ENCODE data around the gene DCAF11.
A peak's percentile ranks its signal among the peaks of the same experiment; 100 is the strongest.

The DCAF11 gene

DNA sequence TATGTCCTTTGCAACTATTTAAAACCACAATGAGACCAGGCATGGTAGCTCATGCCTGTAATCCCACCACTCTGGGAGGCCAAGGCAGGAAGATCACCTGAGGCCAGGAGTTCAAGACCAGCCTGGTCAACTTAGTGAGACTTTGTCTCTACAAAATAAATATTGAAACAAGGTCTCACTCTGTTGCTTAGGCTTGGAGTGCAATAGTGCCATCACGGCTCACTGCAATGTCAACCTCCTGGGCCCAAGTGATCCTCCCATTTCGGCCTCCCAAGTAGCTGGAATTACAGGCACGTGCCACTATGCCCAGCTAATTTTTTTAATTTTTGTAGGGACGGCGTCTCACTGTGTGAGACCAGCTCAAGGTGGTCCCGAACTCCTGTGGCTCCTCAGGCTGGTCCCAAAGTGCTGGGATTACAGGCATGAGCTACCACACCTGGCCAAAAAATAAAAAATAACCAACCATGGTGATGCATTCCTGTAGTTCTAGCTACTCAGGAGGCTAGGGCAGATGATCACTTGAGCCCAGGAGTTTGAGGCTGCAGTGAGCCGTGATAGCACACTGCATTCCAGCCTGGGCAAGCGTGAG, 14.9 kb downstream of the DCAF11 start:
- no peak for DNase-seq (ENCODE audit: insufficient read length, low spot score)
- no peak for FAIRE-seq
- TF ChIP-seq POLR2A (IDR thresholded peaks at IDR 0.05; ENCODE audit: low read depth, low read length) (no peak), SPI1 (IDR thresholded peaks at IDR 0.05; ENCODE audit: low read depth, low read length) (no peak), POU2F2 (IDR thresholded peaks at IDR 0.05; ENCODE audit: low read depth, low read length) (no peak), TAF1 (IDR thresholded peaks at IDR 0.05; ENCODE audit: low read depth, low read length) (no peak), PAX5 (IDR thresholded peaks at IDR 0.05; ENCODE audit: insufficient read depth, low read length, severe bottlenecking) (no peak), POLR2AphosphoS5 (IDR thresholded peaks at IDR 0.05; ENCODE audit: low read depth, low read length) (no peak)

DNA sequence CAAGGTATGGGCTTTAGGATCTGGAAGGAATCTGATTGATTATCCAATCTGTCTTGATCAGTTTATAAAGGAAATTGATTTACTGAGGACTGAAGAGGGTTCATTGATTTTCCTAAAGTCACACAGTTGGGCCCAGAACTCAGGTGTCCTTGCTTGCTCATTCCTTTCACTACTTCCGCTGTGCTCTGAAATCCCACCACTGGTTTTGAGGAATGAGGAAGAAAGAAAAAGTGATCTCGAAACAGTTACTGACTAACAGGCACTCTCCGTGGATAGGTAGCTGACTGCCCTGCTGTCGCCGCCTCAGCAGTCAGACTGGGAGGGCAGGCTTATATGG, 15.8 kb downstream of the DCAF11 start, which contains the start of gene FITM1:
FITM1 (plus strand) TSS at position 280 of the 337 bp plus-strand sequence. CDS start 905 bp downstream, outside the sequence.
- DNase-seq (ENCODE audit: insufficient read length, low spot score) (no peak), FAIRE-seq (no peak)
- TF ChIP-seq TAF1 (IDR thresholded peaks at IDR 0.05; ENCODE audit: low read depth, low read length) (no peak), SPI1 (IDR thresholded peaks at IDR 0.05; ENCODE audit: low read depth, low read length) (no peak), POLR2AphosphoS5 (IDR thresholded peaks at IDR 0.05; ENCODE audit: low read depth, low read length) (no peak), POLR2A (IDR thresholded peaks at IDR 0.05; ENCODE audit: low read depth, low read length) (no peak), POU2F2 (IDR thresholded peaks at IDR 0.05; ENCODE audit: low read depth, low read length) (no peak), PAX5 (IDR thresholded peaks at IDR 0.05; ENCODE audit: insufficient read depth, low read length, severe bottlenecking) (no peak)

DNA sequence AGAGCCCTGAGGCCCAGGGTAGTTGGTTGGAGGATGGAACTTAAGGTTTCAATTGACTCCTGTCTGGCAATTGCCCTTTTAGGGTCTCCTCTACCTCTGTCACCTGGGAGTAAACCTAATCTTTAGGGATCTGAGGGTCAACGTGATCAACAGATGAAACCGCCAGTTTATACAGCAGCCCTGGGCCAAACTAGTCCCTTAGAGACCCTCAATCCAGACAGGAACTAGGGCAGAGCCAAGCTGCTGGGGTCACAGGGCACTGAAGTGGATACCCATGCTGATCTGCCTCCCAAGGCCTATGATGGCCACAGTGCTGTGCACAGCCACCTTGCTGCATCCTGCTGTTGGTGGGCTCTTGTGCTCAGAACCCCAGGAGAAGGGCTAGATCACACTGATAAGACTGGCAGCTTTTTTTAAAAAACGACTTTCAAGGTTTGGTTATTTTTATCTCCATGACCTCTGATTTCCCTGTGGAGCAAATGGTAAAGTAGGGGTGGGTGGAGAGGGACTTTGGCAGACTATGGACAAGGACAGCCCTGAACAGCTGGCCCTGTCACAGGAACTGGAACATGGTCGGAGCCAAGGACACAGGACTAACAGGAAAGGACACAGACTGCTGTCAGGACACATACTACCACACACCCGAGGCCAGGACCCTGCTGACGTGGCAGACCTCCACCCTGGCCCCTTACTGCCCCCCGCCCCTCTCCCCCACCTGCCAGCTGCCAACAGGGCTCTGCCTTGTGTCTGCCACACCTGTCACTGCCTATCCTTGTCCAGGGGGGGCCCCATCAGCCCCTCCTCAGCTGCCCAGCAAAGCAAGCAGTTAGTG, 16.4 kb downstream of the DCAF11 start:
- no peak for DNase-seq (ENCODE audit: insufficient read length, low spot score)
- FAIRE-seq, result no peak
- TF ChIP-seq POLR2A (IDR thresholded peaks at IDR 0.05; ENCODE audit: low read depth, low read length) (no peak), SPI1 (IDR thresholded peaks at IDR 0.05; ENCODE audit: low read depth, low read length) (no peak), POLR2AphosphoS5 (IDR thresholded peaks at IDR 0.05; ENCODE audit: low read depth, low read length) (no peak), PAX5 (IDR thresholded peaks at IDR 0.05; ENCODE audit: insufficient read depth, low read length, severe bottlenecking) (no peak), TAF1 (IDR thresholded peaks at IDR 0.05; ENCODE audit: low read depth, low read length) (no peak), POU2F2 (IDR thresholded peaks at IDR 0.05; ENCODE audit: low read depth, low read length) (no peak)

DNA sequence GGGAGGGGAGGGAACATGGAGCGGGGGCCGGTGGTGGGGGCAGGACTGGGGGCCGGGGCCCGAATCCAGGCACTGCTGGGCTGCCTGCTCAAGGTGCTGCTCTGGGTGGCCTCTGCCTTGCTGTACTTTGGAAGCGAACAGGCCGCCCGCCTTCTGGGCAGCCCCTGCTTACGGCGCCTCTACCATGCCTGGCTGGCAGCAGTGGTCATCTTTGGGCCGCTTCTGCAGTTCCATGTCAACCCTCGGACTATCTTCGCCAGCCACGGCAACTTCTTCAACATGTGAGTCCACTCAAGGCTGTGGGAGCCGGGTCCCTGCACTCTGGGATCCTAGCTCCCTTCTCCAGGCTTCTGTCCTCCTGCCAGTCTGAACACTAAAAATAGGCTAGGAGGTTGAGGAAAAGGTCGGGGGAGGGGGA, 17.0 kb downstream of the DCAF11 start:
- no peak for DNase-seq (ENCODE audit: insufficient read length, low spot score)
- no peak for FAIRE-seq
- TF ChIP-seq POU2F2 (IDR thresholded peaks at IDR 0.05; ENCODE audit: low read depth, low read length) (no peak), POLR2A (IDR thresholded peaks at IDR 0.05; ENCODE audit: low read depth, low read length) (no peak), TAF1 (IDR thresholded peaks at IDR 0.05; ENCODE audit: low read depth, low read length) (no peak), SPI1 (IDR thresholded peaks at IDR 0.05; ENCODE audit: low read depth, low read length) (no peak), PAX5 (IDR thresholded peaks at IDR 0.05; ENCODE audit: insufficient read depth, low read length, severe bottlenecking) (no peak), POLR2AphosphoS5 (IDR thresholded peaks at IDR 0.05; ENCODE audit: low read depth, low read length) (no peak)

DNA sequence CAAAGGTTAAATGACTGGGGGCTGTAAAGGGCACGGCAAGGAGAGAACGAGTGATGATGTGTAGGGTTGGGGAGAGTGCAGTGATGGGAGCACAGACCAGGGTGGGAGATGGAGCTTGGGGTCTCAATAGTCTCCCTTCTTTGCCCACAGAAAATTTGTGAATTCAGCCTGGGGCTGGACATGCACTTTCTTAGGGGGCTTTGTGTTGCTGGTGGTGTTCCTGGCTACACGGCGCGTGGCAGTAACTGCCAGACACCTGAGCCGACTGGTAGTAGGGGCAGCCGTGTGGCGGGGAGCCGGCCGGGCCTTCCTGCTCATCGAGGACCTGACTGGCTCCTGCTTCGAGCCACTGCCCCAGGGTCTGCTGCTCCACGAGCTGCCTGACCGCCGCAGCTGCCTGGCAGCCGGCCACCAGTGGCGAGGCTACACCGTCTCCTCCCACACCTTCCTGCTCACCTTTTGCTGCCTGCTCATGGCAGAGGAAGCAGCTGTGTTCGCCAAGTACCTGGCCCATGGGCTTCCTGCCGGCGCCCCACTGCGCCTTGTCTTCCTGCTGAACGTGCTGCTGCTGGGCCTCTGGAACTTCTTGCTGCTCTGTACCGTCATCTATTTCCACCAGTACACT, 17.6 kb downstream of the DCAF11 start:
- peak; percentile 76 for FAIRE-seq
- no peak for TF ChIP-seq SPI1 (IDR thresholded peaks at IDR 0.05; ENCODE audit: low read depth, low read length)
- no peak for DNase-seq (ENCODE audit: insufficient read length, low spot score)

DNA sequence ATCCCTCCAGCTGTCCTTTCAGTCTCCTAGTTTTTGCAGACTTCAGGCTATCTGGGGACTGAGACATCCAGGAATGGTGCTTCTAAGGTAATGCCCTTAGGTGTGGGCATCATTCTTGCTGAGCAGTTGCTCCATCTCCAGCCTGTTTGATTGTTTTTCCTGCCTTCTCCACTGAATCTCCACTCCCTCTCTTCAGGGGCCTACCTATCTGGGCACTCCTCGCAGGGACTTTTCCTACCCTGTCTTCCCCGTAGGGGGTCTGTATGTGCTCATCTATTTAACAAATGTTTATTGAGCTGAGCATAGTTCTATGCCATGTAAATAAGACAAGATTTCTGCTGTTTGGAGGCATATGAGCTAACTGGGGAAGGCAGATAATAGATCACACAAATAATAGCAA, 18.4 kb downstream of the DCAF11 start:
- FAIRE-seq (no peak), DNase-seq (ENCODE audit: insufficient read length, low spot score) (no peak)
- TF ChIP-seq SPI1 (IDR thresholded peaks at IDR 0.05; ENCODE audit: low read depth, low read length), result no peak
- no peak for TF ChIP-seq TAF1 (IDR thresholded peaks at IDR 0.05; ENCODE audit: low read depth, low read length)
- no peak for TF ChIP-seq POLR2AphosphoS5 (IDR thresholded peaks at IDR 0.05; ENCODE audit: low read depth, low read length)
- no peak for TF ChIP-seq POLR2A (IDR thresholded peaks at IDR 0.05; ENCODE audit: low read depth, low read length)
- no peak for TF ChIP-seq PAX5 (IDR thresholded peaks at IDR 0.05; ENCODE audit: insufficient read depth, low read length, severe bottlenecking)
- TF ChIP-seq POU2F2 (IDR thresholded peaks at IDR 0.05; ENCODE audit: low read depth, low read length), result no peak

DNA sequence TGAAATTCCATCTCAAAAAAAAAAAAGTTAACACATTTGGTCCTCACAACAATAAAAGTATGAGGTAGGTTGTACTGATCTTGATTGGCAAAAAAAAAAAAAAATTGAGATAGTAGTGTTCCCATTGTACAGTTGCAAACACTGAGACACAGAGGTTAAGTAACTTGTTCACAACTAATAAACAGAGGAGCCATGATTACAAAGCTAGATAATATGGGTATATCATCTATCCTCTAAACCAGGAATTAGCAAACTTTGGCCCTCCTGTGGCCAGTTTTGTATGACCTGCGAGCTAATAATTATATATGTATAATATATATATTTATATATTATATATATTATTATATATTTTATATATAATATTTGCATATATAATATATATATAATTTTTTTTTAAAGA, 19.2 kb downstream of the DCAF11 start:
- no peak for DNase-seq (ENCODE audit: insufficient read length, low spot score)
- no peak for FAIRE-seq
- no peak for TF ChIP-seq POLR2AphosphoS5 (IDR thresholded peaks at IDR 0.05; ENCODE audit: low read depth, low read length)
- no peak for TF ChIP-seq TAF1 (IDR thresholded peaks at IDR 0.05; ENCODE audit: low read depth, low read length)
- TF ChIP-seq POLR2A (IDR thresholded peaks at IDR 0.05; ENCODE audit: low read depth, low read length), result no peak
- no peak for TF ChIP-seq PAX5 (IDR thresholded peaks at IDR 0.05; ENCODE audit: insufficient read depth, low read length, severe bottlenecking)

DNA sequence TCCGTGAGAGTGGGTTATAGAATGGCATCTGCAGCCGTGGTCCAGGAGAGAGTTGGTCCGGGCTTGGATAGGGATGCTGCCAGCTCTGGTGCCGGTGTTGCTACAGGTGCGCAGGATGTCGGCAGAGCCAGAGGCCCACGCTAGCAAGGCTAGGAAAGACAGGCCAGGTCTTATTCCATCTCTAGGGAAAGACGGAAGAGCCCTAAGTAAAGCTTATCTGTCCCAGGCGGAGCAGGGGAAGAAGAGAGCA, 20.9 kb downstream of the DCAF11 start:
- FAIRE-seq (peak; percentile 31), DNase-seq (ENCODE audit: insufficient read length, low spot score) (no peak)
- no peak for TF ChIP-seq PAX5 (IDR thresholded peaks at IDR 0.05; ENCODE audit: insufficient read depth, low read length, severe bottlenecking)
- TF ChIP-seq POLR2AphosphoS5 (IDR thresholded peaks at IDR 0.05; ENCODE audit: low read depth, low read length), result no peak
- TF ChIP-seq TAF1 (IDR thresholded peaks at IDR 0.05; ENCODE audit: low read depth, low read length), result no peak
- no peak for TF ChIP-seq POLR2A (IDR thresholded peaks at IDR 0.05; ENCODE audit: low read depth, low read length)
- TF ChIP-seq POU2F2 (IDR thresholded peaks at IDR 0.05; ENCODE audit: low read depth, low read length), result no peak
- no peak for TF ChIP-seq SPI1 (IDR thresholded peaks at IDR 0.05; ENCODE audit: low read depth, low read length)

DNA sequence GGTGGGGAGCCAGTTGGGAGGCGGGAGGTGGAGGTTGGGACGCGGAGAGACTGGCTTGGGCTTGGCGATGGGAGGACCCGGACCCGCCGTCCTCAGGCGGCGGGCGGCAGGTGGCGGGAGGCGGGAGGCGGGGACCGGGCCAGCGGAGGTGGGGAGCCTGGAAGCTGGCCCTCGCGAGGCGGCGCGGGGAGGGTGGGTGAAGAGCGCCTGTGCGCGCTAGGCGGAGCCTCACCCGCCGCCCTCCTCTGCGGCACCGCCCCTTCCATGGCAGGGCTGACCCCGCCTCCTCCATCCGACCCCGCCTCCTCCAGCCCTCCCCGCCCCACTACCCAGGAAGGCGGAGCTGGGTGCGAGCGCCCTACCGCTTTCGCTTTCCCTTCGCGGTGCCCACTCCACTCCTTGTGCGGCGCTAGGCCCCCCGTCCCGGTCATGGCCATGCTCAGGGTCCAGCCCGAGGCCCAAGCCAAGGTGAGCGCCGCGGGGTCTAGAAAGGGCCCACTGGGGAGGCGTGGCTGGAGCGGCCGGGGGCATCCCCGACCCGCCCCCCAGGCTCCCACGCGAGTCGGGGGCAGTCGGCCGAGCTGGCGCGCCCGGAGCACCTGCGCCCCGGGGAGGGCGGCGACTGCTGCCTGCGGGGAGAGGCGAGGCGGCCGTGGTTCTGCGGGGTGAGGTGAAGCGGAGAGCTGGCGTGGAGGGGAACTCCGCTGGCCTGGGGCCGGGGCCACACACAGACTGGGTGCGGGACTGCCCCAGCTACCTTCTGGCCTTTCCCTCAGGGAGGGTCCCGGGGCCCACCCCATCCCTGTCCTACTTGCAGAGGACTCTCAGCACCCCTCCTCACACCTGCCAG, 21.5 kb downstream of the DCAF11 start, which contains the start of gene PSME1:
PSME1 (plus strand) TSS at position 361 of the 850 bp plus-strand sequence; CDS start at position 430, 69 bp downstream.
- peak; percentile 36; the same call in 1 of the 2 replicates for TF ChIP-seq POLR2AphosphoS5 (IDR thresholded peaks at IDR 0.05; ENCODE audit: low read depth, low read length)
- peak; percentile 47; the same call in 1 of the 2 replicates for TF ChIP-seq POLR2A (IDR thresholded peaks at IDR 0.05; ENCODE audit: low read depth, low read length)
- TF ChIP-seq PAX5 (IDR thresholded peaks at IDR 0.05; ENCODE audit: insufficient read depth, low read length, severe bottlenecking), result no peak
- FAIRE-seq (peak; percentile 99), DNase-seq (ENCODE audit: insufficient read length, low spot score) (peak; percentile 94)
